Measurements from ENCODE around the gene PPM1N.

The PPM1N gene

GRCh38 chr19:45529420-45529785 is 31.2 kb downstream of the PPM1N start:
- DNase-seq (ENCODE audit: low read depth): no peak

- DNase-seq (ENCODE audit: low read depth): no peak
Measured at GRCh38 chr19:45531349-45531748, 33.1 kb downstream of the PPM1N start.

- no peak for DNase-seq (ENCODE audit: low read depth)
Measured at GRCh38 chr19:45539459-45539858, 41.2 kb downstream of the PPM1N start.

GRCh38 chr19:45542234-45542668 is 44.0 kb downstream of the PPM1N start:
- no peak for DNase-seq (ENCODE audit: low read depth)

GRCh38 chr19:45547211-45547770 is 49.0 kb downstream of the PPM1N start:
- no peak for DNase-seq (ENCODE audit: low read depth)

DNA sequence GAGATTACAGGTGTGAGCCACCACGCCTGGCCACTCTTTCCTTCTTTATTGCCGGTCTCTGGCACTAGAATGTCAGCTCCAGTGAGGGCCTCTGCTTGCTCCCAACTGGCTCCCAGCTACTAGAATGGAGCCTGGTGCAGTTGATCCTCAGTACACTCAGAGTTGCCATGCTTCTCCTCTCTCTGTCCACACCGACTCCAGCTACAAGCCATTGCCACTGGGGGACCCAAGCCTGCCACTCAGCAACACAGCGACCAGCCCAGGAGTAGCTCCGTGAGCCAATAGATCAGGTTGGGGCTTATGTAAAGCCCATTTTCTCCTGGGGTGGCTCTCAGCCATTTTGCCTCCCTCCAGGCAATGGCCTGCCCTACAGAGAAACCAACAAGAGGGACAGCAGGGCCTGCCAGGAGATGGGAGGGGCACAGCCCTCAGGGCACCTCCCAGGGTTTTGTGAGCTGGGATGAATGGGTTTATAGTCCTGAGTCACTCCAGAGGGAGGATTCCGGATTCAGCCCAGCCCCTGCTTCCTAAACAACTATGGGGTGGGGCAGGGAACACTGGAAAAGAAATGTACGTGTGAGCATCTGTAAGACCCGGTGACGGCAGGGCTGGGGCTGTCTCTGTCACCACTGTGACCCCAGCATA is 49.8 kb downstream of the PPM1N start:
- no peak for DNase-seq (ENCODE audit: low read depth)

All from stromal cell of bone marrow (primary cell).